Neural crest cell (in vitro differentiated cells): ENCODE results near the gene FBXO15. TPM values are rescaled to one million over a fixed set of nuclear protein-coding genes. Genes with fewer than 3 reads are reported as not detected.

Source experiments
- DNase-seq: peaks from one replicate; pipeline ENCODE4 v3.0.0; 2021; ENCODE audit warnings: low read depth, mixed read lengths, low spot score
- H3K27ac Mint-ChIP-seq: one replicate; pipeline ENCODE4 v1.8.0; 2021; ENCODE audit warnings: mild to moderate bottlenecking, mixed read lengths; ENCODE audit not compliant: unreplicated experiment
- H3K27me3 Mint-ChIP-seq: 2 replicates; pipeline ENCODE4 v1.8.0; 2021; ENCODE audit warnings: low read depth, mild to moderate bottlenecking, mixed read lengths
- H3K36me3 Mint-ChIP-seq: 2 replicates; pipeline ENCODE4 v1.8.0; 2021; ENCODE audit warnings: low read depth, mild to moderate bottlenecking, mixed read lengths
- H3K4me1 Mint-ChIP-seq: 2 replicates; pipeline ENCODE4 v1.8.0; 2021; ENCODE audit warnings: mixed read lengths
- H3K4me3 Mint-ChIP-seq: one replicate; pipeline ENCODE4 v1.8.0; 2021; ENCODE audit warnings: mild to moderate bottlenecking, mixed read lengths
- H3K9me3 Mint-ChIP-seq: 2 replicates; pipeline ENCODE4 v1.8.0; 2021; ENCODE audit warnings: mixed read lengths
- CTCF ChIP-seq: fragments of 200-600 bp; sonication (generic); conservative IDR thresholded peaks from 2 replicates; pipeline ENCODE4 v1.5.0; 2021; ENCODE audit warnings: antibody characterized with exemption, mild to moderate bottlenecking
- total RNA-seq: library from RNA; stranded (reverse); gene quantifications from 2 replicates; pipeline ENCODE4 v1.2.1, GENCODE V29; 2021

Gene FBXO15
- total RNA-seq, 1 donor from 2014 or later = 1.7 TPM

DNA sequence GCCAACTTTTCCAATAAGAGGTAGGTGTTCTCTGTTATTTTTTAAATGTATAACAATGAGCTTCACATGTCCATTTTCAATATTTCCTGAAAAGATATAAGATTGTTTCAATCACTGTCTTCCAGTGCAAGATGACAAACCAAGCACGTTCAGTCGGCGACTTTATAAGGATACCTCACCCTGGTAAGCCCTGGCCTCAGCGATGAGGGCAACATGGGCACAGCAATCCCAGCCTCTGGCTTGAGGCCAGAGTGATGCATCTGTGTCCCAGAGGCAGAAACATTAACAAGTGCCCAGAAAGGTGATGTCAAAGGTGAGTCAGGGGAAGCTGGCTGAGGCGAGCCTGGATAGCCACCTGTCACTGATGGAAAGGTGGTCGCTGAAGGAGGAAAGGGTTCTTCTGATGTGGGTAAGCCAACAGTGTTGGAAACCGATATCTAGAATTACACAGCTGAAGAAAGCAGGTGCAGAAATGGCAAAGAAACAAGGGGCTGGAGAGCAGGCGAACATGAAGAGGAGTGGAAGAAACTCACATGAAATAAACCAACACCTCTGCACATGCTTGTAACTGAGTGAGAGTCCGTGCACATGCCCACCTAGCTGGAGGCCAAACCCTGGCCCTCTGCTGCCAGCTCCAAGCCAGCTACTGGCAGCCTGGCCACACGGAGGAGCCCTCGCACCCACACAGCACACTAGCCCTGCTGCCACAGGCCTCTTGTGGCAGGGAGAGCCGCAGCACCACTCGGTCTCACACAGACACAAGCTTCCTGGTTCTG lies 65.5 kb downstream of the FBXO15 start:
- peak; percentile 28 for DNase-seq
- peaks cover 13% of the 10 kb centered on the region for H3K4me1 Mint-ChIP-seq
- no peak overlapping the region for H3K4me3 Mint-ChIP-seq
- H3K27ac Mint-ChIP-seq = no peak overlapping the region
- peak; percentile 54 for TF ChIP-seq CTCF
- no peaks in the 10 kb centered on the region for H3K36me3 Mint-ChIP-seq
- H3K27me3 Mint-ChIP-seq = no peaks in the 10 kb centered on the region
- no peaks in the 10 kb centered on the region for H3K9me3 Mint-ChIP-seq

DNA sequence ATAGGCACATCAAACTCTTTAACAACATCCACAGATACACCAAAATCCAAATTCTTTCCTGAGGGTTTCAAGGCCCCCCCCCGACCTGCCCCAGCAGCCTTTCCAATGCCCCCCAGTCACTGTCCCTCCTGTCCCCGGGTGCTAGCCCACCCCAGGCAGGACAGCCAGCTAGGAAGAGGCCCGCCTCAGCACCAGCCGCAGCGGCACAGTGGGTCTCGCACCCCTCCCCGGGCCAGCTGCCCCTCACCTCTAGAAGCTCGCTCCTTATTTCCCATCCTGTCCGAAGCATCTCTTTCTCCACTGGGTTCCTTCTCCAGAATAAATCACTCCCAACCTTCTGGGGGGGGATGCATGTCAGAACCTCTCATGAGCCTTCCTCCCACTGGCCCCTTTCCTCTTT lies 69.4 kb downstream of the FBXO15 start:
- Mint-ChIP-seq H3K4me1 (peaks cover 9% of the 10 kb centered on the region), H3K4me3 (no peak overlapping the region), H3K27me3 (no peaks in the 10 kb centered on the region), H3K9me3 (no peaks in the 10 kb centered on the region), H3K36me3 (no peaks in the 10 kb centered on the region), H3K27ac (peak overlapping the region; percentile 88)
- TF ChIP-seq CTCF = no peak
- no peak for DNase-seq

DNA sequence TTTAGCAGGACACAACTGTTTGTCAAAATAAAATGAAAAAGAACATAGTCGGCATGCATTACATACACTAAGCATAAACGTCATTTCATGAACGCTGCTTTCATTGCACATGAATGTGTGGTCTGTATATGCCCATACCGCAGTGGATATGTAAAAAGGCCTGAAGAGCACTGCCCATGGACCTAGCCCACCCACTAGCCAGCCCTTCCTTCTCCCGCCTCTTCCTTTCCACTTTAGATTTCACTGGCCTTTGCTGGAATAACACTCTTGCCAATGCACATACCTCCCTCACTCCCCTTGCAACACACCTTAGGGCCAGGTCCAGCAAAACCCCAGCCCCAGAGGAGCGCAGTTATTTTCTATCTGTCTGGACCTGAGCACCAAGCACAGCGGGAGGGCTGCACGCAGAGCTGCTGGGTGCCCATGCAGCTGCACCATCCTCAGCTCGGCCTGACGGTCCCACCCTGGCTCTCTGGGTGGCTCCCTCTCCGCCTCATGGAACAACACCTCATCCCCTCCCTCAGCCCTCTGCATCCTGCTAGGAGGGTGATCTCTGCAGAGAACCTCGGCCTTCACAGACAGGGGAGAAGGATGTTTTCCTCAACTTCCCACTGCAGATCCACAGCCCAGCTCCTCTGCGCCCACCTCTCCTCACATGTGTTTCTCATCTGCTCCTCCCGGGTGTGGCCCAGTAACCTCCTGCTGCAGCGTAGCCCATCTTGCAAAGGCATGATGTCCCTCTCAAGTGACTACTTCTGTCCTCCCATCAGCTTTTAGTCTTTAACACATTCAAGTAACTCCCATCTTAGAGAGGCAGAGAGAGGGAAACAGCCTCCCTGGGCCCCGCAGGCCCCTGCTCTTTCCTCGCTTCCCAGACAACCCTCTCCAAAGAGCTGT lies 72.7 kb downstream of the FBXO15 start:
- Mint-ChIP-seq H3K27me3 (no peaks in the 10 kb centered on the region), H3K27ac (no peak overlapping the region), H3K4me3 (no peak overlapping the region), H3K4me1 (no peaks in the 10 kb centered on the region), H3K36me3 (no peaks in the 10 kb centered on the region), H3K9me3 (no peaks in the 10 kb centered on the region)
- DNase-seq = no peak
- no peak for TF ChIP-seq CTCF

DNA sequence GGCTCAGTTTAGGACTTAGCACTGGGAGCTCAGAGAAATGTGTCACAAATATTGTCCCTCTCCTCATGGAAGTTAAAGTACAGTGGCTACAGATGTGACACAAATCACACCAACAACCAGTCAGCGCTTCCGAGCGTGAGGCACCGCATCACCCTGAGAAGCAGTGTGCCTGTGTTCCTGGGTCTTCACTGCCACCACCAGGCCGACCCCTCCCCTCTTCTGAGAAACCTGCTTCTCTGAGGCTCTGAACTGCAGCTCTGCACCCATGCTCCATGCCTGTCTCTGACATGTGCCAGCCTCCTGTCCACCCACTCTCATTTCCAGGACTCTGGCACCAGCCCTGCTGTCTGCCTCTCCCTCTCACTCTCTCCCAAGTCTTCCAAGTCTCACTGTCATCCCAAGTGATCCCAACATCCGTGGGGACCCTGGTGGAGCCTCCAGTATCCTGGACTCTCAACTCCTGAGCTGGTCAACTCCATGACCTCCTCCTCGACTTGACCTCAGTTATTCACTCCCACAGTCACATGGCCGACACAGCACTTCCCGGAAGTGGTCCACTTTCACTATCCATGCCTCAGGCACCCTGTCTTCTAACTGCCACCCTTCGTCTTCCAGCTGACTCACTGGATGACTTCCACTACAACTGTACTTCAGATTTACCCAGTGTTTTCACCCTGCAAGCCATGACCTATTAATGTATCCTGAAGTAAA lies 73.5 kb downstream of the FBXO15 start:
- H3K4me1 Mint-ChIP-seq = no peaks in the 10 kb centered on the region
- H3K9me3 Mint-ChIP-seq = no peaks in the 10 kb centered on the region

More for the DNA sequence above, 73.5 kb downstream of the FBXO15 start:
- Mint-ChIP-seq H3K36me3 (no peaks in the 10 kb centered on the region), H3K27ac (no peak overlapping the region), H3K27me3 (no peaks in the 10 kb centered on the region), H3K4me3 (no peak overlapping the region)
- DNase-seq = no peak
- no peak for TF ChIP-seq CTCF
